HG02885 (cell line): ENCODE measurements around the gene LRRFIP2.
"Not testable (repeated sequence)": the region's sequence is repeated elsewhere in the genome, so short reads cannot be mapped to it uniquely, and the experiment has no call there.

Experiments
- ATAC-seq: cut with Tn5 transposase; IDR thresholded peaks from one replicate; pipeline ENCODE4 v1.9.1; 2021; ENCODE audit warnings: mild to moderate bottlenecking; ENCODE audit not compliant: unreplicated experiment, poor library complexity

LRRFIP2 gene

DNA sequence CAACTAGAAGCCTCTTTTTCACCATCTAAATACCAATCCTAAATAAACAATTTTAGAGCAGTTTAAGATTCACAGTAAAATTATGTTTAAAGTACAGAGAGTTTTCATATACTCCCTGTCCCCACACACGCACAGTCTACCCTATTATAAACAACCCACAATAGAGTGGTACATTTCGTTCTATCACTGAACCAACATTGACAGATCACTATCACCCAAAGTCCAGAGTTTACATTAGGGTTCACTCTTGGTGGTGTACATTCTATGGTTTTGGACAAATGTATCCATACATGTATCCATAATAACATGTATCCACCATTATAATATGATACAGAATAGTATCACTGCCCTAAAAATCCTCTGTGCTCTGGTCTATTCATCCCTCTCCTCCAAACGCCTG, 92.1 kb downstream of the LRRFIP2 start:
- no peak for ATAC-seq

DNA sequence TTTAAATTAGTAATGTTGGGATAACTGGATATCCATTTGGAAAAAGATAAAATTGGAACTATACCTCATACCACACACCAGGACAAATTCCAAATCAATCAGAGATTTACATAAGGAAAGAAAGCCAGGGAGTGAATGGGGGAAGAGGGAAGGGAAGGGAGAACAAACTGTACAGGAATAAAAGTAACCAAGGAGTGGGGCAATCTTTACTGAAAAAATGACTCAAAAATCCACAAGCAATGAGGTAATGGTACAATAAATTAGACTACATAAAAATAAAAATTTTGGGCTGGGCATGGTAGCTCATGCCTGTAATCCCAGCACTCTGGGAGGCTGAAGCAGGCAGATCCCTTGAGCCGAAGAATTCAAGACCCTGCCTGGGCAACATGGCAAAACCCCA, 98.4 kb downstream of the LRRFIP2 start:
- ATAC-seq: no peak

DNA sequence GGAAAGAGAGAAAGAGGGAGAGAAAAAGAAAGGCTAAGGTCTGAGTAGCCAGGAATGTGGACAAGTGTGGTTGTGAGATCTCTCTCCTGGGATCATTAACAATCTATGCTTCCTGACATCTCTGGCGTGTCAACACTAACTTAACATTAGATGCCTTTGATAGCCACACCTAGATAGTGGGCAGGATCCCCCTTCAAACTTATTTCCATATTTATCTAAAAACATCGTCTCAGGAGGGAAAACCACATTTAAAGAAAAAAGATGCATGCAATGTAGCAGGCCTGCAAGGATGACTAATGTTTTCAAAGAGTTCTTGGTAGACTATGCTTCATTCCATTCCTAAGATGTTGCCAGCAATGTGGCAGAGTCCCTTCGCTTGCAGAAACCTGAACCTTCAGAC, 100.2 kb downstream of the LRRFIP2 start:
- no peak for ATAC-seq

DNA sequence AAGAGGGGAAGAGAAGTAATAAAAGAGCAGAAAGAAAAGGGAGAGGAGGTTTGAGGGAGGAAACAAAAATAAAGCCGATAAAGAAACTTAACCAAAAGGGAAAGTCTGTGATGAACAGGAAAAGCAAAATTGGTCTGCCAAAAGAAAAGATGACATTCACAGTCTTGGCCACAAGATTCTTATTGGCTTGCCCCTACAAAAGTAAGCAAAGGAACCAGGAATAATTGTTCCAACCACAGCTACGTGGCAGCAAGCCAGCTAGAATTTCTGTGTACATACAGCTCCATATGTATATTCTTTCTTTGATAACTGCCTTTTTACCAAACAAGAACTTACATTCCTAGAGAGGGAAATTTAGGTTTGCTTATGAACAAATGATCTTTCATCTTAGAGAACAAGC, 101.5 kb downstream of the LRRFIP2 start:
- ATAC-seq: no peak

DNA sequence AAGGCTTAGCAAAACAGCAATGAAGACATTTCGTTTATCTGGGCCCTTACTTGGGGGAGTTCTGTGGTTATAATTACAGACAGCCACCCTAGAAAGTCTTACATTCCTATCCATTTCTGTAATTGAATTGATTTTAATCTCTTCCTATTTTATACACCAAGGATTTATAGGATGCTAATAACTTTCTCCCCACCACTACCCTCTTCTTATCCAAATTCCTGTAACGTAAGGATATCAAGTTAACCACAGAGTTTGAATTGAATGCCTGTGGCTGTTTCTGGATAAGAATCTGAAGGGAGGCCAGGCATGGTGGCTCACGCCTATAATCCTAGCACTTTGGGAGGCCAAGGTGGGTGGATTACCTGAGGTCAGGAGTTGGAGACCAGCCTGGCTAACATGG, 102.5 kb downstream of the LRRFIP2 start:
- no peak for ATAC-seq

DNA sequence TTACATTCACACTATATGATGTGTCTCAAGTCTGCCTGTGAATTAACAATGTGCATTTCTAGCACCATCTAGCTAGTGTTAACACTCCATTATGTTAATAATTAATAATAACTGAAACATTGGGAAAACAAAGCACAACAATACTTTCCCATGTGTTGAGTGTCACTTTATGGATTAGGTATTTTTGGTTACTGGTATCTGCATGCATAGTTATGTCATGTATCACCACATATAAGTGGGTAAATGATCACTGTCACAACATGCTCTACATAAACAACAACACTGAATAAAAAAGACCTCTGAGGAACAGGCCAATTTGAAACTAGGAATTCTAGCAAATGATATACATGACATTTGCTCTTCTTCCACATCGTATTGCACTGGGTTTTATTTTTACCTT, 106.4 kb downstream of the LRRFIP2 start:
- ATAC-seq: no peak

DNA sequence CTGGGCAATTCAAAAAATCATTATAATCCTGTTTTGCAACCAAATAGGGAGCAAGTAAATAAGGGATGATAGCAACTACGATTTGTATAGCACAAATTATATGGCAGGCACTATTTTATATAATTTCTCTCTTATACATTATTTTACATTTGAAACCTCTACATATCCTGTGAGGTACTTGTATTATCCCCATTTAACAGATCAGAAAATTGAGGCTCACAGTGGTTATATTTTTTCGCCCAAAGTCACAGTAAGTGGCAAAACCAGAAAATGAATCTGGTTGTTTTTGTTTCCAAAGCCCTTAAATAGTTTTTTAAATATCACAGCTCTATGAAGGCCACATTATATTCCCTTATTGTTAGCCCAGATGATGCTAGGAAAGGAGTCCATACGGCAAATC, 106.8 kb downstream of the LRRFIP2 start:
- ATAC-seq: no peak

DNA sequence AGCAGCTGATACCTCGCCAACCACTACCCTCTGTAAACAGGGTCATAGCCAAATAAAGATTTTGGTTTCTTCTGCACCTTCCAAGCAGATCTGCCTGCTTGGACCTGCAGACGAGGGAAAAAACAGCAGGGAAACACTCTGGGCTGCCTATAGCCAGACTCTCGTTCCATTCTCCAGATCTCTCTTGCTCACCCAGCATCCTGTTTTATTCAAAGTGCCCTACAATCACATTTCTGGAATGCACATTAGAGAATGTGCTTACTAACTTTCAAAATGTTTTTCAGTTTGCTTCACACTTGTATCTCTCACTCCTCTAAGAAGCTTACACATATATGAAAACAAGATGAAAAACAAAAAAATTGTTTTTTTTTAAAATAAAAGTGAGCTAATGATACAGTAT, 109.6 kb downstream of the LRRFIP2 start:
- ATAC-seq: no peak

DNA sequence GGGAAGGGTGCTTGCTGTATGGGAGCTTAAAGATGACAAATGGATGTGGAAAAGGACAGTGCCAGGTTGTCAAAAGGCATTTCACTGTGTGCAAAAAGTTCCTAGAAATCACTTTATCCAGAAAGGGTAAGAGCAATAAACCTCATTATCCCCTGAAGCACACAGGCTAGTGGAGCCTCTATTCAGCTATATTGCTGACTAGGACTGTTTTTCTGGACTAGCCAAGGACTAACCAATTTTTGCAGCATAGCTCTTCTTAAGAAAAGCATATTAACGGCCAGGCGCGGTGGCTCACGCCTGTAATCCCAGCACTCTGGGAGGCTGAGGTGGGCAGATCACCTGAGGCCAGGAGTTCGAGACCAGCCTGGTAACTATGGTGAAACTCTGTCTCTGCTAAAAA, 116.3 kb downstream of the LRRFIP2 start:
- ATAC-seq: no peak

DNA sequence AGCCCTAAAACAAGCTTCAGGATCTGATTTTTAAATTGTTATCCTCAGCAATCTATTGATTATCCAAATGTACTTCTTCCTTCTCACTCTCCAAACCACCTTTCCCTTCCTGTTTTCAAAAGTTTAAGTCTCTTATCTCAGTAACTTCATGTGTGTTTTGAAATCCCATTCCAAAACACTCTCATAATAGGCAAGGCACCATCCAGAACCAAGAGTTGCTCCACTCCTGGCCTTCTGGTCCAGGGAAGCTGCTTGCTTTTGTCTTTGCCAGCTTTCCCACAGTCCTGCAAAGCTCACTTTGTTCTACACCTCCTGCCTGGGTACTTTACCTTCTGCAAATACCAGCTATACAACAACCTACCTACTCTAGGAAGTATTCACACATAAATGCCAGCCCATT, 117.6 kb downstream of the LRRFIP2 start:
- ATAC-seq: no peak

DNA sequence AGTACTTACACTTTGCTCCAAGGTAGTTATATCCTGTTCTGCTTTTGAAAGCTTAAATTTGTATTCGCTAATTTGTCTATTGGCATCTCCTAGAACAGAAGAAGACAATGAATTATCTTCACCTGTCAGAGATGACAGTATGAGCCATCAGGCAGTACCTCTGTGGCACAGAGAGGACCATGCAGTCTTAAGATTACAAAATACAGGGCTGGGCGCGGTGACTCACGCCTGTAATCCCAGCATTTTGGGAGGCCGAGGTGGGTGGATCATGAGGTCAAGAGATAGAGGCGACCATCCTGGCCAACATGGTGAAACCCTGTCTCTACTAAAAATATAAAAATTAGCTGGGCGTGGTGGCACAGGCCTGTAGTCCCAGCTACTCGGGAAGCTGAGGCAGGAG, 119.3 kb downstream of the LRRFIP2 start:
- ATAC-seq: not testable (repeated sequence)

DNA sequence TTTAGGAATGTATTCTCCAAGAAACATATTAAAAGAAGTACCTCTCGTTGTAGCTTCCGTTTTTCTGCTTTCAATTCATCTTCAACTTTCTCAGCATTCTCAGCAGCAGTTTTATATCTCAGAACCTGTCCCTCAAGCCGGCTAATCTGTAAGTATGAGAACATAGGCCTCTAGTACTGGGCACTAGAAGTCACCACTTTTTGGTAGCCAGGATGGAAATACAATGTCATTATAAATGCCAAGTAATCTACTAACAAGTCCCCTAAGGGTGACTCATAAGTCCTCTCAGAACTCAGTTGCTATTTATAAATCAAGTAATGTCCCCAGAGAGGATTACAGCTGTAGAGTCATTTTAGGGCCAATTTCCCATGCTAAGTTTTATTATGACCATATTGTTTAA, 120.0 kb downstream of the LRRFIP2 start:
- peak; percentile 82 for ATAC-seq

DNA sequence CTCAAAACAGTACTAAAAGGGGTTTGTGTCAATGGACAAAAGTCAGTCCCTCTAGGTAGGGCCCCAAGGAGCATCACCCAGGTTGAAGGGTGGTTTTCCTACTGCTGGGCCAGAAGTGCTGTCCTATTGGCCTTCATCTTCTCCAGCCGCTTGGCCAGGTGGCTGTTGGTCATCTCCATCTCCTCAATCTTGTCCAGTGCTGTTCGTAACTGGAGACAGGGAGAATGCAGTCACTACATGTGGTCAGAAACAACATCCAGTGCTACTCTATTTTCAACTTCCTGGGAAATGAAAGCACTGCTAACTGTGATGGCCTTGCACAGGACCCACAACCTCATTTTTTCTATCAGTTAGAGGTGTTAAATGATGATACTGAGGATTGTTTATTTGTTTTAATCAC, 120.6 kb downstream of the LRRFIP2 start:
- no peak for ATAC-seq

DNA sequence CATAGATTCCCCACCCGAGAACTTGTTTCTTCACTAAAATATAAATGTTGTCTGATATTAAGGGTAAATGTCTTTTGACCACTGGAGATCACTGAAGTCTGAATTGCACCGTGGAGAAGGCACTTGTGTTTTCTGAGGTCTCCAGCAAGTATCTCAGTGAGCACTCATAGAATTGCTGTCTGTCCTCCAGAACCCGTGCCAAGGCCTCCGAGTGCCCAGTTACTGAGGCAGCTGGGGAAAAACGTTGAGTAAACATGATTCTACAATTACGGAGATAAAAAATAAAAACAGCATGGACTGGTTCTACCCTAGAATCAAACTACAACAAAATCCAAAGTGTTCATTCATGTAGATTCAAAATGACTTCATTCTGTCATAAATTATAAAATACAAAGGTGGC, 121.0 kb downstream of the LRRFIP2 start:
- ATAC-seq: no peak

DNA sequence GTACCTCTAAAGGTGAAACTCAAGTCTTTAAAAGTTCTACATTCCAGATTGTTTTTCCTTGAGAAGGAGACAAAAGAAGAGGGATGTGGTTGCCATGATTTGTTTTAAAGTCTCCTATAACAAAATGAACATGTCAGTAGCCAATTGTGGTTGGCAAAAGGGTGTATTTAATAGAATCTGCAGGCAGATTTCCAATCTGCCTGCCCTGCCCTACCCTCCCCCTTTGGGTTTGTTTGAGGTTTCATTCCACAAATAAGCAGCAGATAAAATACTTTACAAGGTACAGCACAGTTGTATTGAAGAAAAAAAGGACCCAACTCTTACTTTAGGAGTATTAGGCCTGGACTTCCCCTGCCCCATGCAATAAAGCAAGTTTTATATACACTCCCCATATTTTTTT, 121.5 kb downstream of the LRRFIP2 start:
- no peak for ATAC-seq

DNA sequence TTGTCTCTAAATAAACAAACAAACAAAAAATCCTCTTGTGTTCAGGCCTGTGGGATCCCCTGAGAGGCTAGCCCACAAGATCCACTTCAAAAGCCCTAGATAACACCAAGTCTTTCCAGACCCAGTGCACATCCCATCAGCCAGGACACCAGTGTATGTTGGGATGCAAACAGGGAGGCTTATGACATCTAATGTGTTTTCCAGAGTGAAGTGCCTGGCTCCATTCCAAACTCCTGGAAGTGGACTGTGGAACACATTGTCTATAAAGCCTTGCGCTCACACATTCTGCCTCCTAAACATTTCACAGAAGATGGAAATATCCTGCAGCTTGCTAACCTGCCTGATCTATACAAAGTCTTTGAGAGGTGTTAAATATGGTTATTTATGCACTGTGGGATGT, 124.1 kb downstream of the LRRFIP2 start:
- ATAC-seq: no peak

DNA sequence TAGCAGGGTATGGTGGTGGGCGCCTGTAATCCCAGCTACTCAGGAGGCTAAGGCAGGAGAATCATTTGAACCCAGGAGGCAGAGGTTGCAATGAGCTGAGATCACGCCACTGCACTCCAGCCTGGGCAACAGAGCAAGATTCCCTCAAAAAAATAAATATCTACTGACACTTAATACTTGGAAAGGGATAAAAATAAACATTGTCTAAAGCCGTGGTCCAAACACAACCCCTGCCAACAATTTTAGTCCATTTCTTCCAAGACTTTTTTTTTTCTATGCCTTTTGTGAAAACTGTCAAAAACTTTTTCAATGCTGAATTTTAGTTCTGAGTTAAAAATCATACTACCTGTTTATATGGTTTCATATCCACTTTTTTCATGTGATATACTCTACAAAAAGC, 131.7 kb downstream of the LRRFIP2 start:
- not testable (repeated sequence) for ATAC-seq

DNA sequence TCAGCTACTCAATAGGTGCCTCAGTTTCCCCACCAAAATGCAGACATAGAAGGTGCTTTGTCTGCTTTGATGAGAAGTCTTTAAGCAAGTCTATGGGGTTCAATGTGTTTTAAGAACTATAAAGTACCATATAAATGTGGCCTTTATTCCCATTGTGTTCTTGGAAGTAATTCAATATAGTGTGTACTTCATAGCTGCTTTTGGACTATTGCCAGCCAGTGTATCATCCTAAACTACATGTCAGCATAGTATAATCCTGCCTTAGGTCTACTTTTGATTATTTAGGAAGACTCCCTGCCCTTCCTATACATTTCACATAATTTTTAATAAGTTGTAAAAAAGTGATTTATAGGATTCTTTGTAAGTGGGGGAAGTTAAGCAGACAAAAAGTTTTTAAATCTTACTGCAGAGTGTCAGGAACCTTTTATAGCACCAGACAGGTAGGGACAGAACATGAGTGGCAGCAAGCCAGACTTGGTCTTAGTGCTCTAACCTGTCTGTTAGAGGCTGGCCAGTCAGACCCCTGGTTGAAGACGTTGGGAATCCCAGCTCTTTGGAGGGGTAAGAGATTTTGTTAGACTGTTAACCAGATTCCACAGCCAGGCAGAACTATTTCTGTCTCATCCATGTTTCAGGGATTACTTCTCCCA, 132.7 kb downstream of the LRRFIP2 start:
- no peak for ATAC-seq

DNA sequence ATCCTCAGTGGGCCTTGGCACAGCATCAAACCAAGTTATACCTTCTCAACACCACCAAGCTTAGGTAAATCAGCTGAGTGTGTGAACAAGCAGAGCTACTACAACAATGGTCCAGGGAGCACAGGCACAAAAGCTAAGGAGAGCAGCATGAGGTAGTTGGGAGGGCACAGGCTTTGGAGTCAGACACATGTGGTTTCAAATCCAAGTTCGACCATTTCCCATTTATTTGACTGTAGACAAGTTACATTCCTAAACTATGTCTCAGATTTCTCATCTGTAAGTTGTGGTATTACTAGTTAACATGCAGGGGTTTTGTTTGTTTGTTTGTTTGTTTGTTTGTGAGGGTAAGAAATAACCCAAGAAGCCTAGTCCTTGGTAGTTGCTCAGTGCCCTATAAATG, 134.2 kb downstream of the LRRFIP2 start:
- no peak for ATAC-seq

DNA sequence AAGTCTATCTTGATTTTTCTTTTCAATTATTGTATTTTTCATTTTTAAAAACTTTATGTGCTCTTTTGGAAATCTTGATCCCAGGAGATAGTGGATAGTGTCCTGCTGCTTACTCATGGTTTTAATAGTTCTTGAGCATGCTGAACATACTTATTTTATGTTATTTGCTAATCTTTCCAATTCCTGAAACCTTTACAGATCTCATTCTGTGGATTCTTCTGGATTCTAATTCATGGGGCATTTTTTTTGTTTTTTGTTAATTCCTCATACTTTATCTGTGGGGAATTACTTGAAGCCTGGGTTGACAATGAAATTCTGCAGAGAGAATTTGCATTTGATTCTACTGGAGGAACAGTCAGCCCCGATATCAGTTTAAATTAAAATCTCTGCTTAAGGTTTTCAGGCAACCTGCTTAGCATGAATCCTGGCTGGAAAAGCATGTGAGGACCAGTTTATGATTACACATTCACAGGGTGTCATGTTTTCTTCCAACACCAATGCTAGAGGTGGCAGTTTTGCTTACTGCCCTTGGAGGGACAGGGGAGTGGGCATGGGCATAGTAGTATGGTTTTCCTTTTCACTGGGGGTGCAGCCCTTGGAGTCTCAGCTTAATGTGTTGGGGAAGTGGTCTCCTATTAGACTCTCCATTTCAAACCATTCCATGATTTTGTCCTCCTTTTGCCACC, 135.1 kb downstream of the LRRFIP2 start:
- no peak for ATAC-seq

DNA sequence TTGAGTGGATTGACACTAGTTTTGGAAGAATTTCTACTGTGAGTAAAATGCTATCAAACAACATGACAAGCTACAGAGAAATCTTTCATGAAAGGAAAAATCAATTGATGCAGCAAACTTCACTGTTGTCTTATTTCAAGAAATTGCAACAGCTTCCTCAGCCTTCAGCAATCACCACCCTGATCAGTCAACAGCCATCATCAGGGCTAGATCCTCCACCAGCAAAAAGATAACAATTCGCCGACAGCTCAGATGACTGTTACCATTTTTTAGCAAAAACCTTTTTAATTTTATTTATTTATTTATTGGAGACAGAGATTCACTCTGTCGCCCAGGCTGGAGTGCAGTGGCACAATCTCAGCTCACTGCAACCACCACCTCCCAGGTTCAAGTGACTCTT, 137.0 kb downstream of the LRRFIP2 start:
- ATAC-seq: no peak

DNA sequence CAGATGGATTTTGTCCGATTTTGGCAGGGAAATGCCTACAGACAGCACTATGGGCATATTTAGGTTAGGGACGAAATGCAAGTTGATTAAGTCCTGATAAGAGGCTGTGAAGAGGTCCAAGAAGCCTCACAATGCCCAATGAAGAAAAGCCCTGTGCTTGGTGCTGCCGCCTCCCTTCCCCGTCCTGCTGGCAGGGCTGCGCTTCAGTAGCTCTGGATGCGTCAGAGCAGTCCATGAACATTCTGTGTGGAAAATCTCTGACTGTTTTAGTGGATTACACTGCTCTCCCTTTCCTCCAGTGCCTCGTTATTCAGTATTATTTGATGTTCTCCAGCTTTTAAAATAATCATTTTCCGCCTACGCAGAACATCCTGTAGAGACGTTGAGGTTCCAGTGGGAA, 141.4 kb downstream of the LRRFIP2 start:
- no peak for ATAC-seq
